HK-2 (cell line): Measurements from ENCODE around the gene ACAP2.
"Not testable (repeated sequence)": the region's sequence is repeated elsewhere in the genome, so short reads cannot be mapped to it uniquely, and the experiment has no call there.

ENCODE experiments used
- DNase-seq: peaks from one replicate; pipeline ENCODE4 v3.0.0-alpha.2; 2018; ENCODE audit not compliant: unreplicated experiment

ACAP2 gene

GRCh38 chr3:195388380-195388779, 54.4 kb downstream of the ACAP2 start:
- no peak for DNase-seq

- no peak for DNase-seq
Observed at GRCh38 chr3:195386739-195387138, 56.1 kb downstream of the ACAP2 start.

GRCh38 chr3:195385526-195385925, 57.3 kb downstream of the ACAP2 start:
- no peak for DNase-seq

GRCh38 chr3:195384952-195385351, 57.9 kb downstream of the ACAP2 start:
- DNase-seq, result no peak

GRCh38 chr3:195372220-195372619, 70.6 kb downstream of the ACAP2 start:
- DNase-seq, result no peak

- DNase-seq, result no peak
Observed at GRCh38 chr3:195366200-195366925, 76.5 kb downstream of the ACAP2 start.

GRCh38 chr3:195365371-195365770, 77.4 kb downstream of the ACAP2 start:
- no peak for DNase-seq

- DNase-seq, result not testable (repeated sequence)
Observed at GRCh38 chr3:195357797-195358196, 85.0 kb downstream of the ACAP2 start.

- DNase-seq, result no peak
Observed at GRCh38 chr3:195356151-195357086, 86.4 kb downstream of the ACAP2 start.

GRCh38 chr3:195354009-195354408, 88.8 kb downstream of the ACAP2 start:
- not testable (repeated sequence) for DNase-seq

- peak; percentile 22 for DNase-seq
Observed at GRCh38 chr3:195352895-195353488, 89.8 kb downstream of the ACAP2 start.

GRCh38 chr3:195348426-195349115, 94.2 kb downstream of the ACAP2 start:
- DNase-seq, result no peak

- no peak for DNase-seq
Observed at GRCh38 chr3:195337747-195338146, 105.1 kb downstream of the ACAP2 start.

GRCh38 chr3:195334967-195335366, 107.9 kb downstream of the ACAP2 start:
- DNase-seq, result no peak

- DNase-seq, result no peak
Observed at GRCh38 chr3:195319060-195319459, 123.8 kb downstream of the ACAP2 start.

- no peak for DNase-seq
Observed at GRCh38 chr3:195312714-195313113, 130.1 kb downstream of the ACAP2 start.

- no peak for DNase-seq
Observed at GRCh38 chr3:195307711-195308110, 135.1 kb downstream of the ACAP2 start.

GRCh38 chr3:195306369-195306768, 136.5 kb downstream of the ACAP2 start:
- DNase-seq, result no peak

- DNase-seq, result no peak
Observed at GRCh38 chr3:195302431-195302830, 140.4 kb downstream of the ACAP2 start.

GRCh38 chr3:195297446-195297845, 145.4 kb downstream of the ACAP2 start:
- no peak for DNase-seq

- no peak for DNase-seq
Observed at GRCh38 chr3:195296662-195297061, 146.2 kb downstream of the ACAP2 start.

GRCh38 chr3:195291121-195291520, 151.7 kb downstream of the ACAP2 start:
- no peak for DNase-seq
